ENCODE measurements around the gene ZNF300. TPM values are rescaled to one million over a fixed set of nuclear protein-coding genes. Genes with fewer than 3 reads are reported as not detected.
"Not testable (repeated sequence)": the region's sequence is repeated elsewhere in the genome, so short reads cannot be mapped to it uniquely, and the experiment has no call there.

The ZNF300 gene
- total RNA-seq, 5 donors from 2014 or later (not counting 1 experiment from before 2014, with no cell fraction given), result 0.86 to 2.8 (median 1.5) TPM

- Histone ChIP-seq H3K9me3 (no peaks in the 10 kb centered on the region), H3K27me3 (replicated peaks in 1 of 2; ENCODE audit: control insufficient read depth in 2 of 2, extremely low read depth in 1 of 2, insufficient read depth in 2 of 2, low read length in 1 of 2) (peaks cover 0 to 2% of the 10 kb centered on the region in 2 experiments), H3K27ac (ENCODE audit: low read length) (no peak overlapping the region), H3K4me3 (ENCODE audit: control insufficient read depth in 1 of 2, extremely low read depth in 1 of 2, low read length in 1 of 2) (no peak overlapping the region), H3K36me3 (ENCODE audit: control insufficient read depth in 2 of 2, extremely low read depth in 1 of 2, insufficient read depth in 1 of 2, low read length in 1 of 2) (no peaks in the 10 kb centered on the region), H3K4me1 (ENCODE audit: control insufficient read depth in 1 of 2, extremely low read depth in 1 of 2, insufficient read depth in 2 of 2, low read length in 2 of 2) (no peaks in the 10 kb centered on the region)
- POLR2A ChIA-PET, result no interaction called here
- DNase-seq, result no peak
- no peak overlapping the region for H3K27ac Mint-ChIP-seq
- no peaks in the 10 kb centered on the region for H3K4me1 Mint-ChIP-seq
- no peak for ATAC-seq (replicated peaks in 1 of 4)
- H3K9me3 Mint-ChIP-seq, result peaks cover 3 to 39% (median 13%) of the 10 kb centered on the region in 3 donors
- H3K4me3 Mint-ChIP-seq, result no peak overlapping the region
- H3K27me3 Mint-ChIP-seq, result peaks cover 0 to 10% of the 10 kb centered on the region in 2 donors
- CTCF ChIA-PET, result no interaction called here
- no CpG with 5 or more reads among the region's 1 CpG for WGBS (ENCODE audit: insufficient coverage)
- H3K36me3 Mint-ChIP-seq, result peaks cover 7% of the 10 kb centered on the region
These were observed 42.7 kb downstream of the ZNF300 start for GRCh38 chr5:150862070-150862469.

- Histone ChIP-seq H3K4me1 (ENCODE audit: control insufficient read depth in 1 of 2, extremely low read depth in 1 of 2, insufficient read depth in 2 of 2, low read length in 2 of 2) (no peaks in the 10 kb centered on the region), H3K4me3 (ENCODE audit: control insufficient read depth in 1 of 2, extremely low read depth in 1 of 2, low read length in 1 of 2) (no peak overlapping the region), H3K27me3 (replicated peaks in 1 of 2; ENCODE audit: control insufficient read depth in 2 of 2, extremely low read depth in 1 of 2, insufficient read depth in 2 of 2, low read length in 1 of 2) (peaks cover 0 to 2% of the 10 kb centered on the region in 2 experiments), H3K9me3 (no peaks in the 10 kb centered on the region), H3K36me3 (ENCODE audit: control insufficient read depth in 2 of 2, extremely low read depth in 1 of 2, insufficient read depth in 1 of 2, low read length in 1 of 2) (no peaks in the 10 kb centered on the region), H3K27ac (ENCODE audit: low read length) (no peak overlapping the region)
- Mint-ChIP-seq H3K36me3 (peaks cover 10% of the 10 kb centered on the region), H3K4me3 (no peak overlapping the region), H3K4me1 (no peaks in the 10 kb centered on the region), H3K27ac (no peak overlapping the region), H3K27me3 (peaks cover 0 to 10% of the 10 kb centered on the region in 2 donors), H3K9me3 (peaks cover 3 to 26% (median 13%) of the 10 kb centered on the region in 3 donors)
- no CpG with 5 or more reads among the region's 2 CpGs for WGBS (ENCODE audit: insufficient coverage)
- ChIA-PET CTCF (no interaction called here), POLR2A (no interaction called here)
- ATAC-seq (replicated peaks in 1 of 4) (no peak), DNase-seq (no peak)
These were observed 44.4 kb downstream of the ZNF300 start for GRCh38 chr5:150860246-150860821.

- H3K27ac Mint-ChIP-seq; POLR2A ChIA-PET; H3K4me3 Mint-ChIP-seq; H3K4me3 ChIP-seq (ENCODE audit: control insufficient read depth in 1 of 2, extremely low read depth in 1 of 2, low read length in 1 of 2); H3K27me3 ChIP-seq (replicated peaks in 1 of 2; ENCODE audit: control insufficient read depth in 2 of 2, extremely low read depth in 1 of 2, insufficient read depth in 2 of 2, low read length in 1 of 2); ATAC-seq (replicated peaks in 1 of 4); H3K9me3 ChIP-seq; H3K27me3 Mint-ChIP-seq; H3K27ac ChIP-seq (ENCODE audit: low read length); H3K4me1 ChIP-seq (ENCODE audit: control insufficient read depth in 1 of 2, extremely low read depth in 1 of 2, insufficient read depth in 2 of 2, low read length in 2 of 2); CTCF ChIA-PET; H3K36me3 ChIP-seq (ENCODE audit: control insufficient read depth in 2 of 2, extremely low read depth in 1 of 2, insufficient read depth in 1 of 2, low read length in 1 of 2); DNase-seq; H3K36me3 Mint-ChIP-seq: not testable (repeated sequence)
- Mint-ChIP-seq H3K9me3 (peaks cover 3 to 11% (median 5%) of the 10 kb centered on the region in 3 donors), H3K4me1 (peaks cover 5 to 10% (median 10%) of the 10 kb centered on the region in 3 donors)
- WGBS (ENCODE audit: insufficient coverage), result no CpG with 5 or more reads among the region's 3 CpGs
These were observed 48.1 kb downstream of the ZNF300 start for GRCh38 chr5:150856700-150857099.

- POLR2A ChIA-PET, result no interaction called here
- no peaks in the 10 kb centered on the region for H3K9me3 ChIP-seq
- peaks cover 4% of the 10 kb centered on the region for H3K36me3 Mint-ChIP-seq
- no peak overlapping the region for H3K27ac ChIP-seq (ENCODE audit: low read length)
- H3K27me3 Mint-ChIP-seq, result no peaks in the 10 kb centered on the region
- peaks cover 5 to 12% (median 10%) of the 10 kb centered on the region in 3 donors for H3K4me1 Mint-ChIP-seq
- ATAC-seq (replicated peaks in 1 of 4), result no peak
- H3K36me3 ChIP-seq (ENCODE audit: control insufficient read depth in 2 of 2, extremely low read depth in 1 of 2, insufficient read depth in 1 of 2, low read length in 1 of 2), result no peaks in the 10 kb centered on the region
- no peak overlapping the region for H3K27ac Mint-ChIP-seq
- WGBS (ENCODE audit: insufficient coverage), result no CpG with 5 or more reads among the region's 2 CpGs
- CTCF ChIA-PET, result interaction anchor here in 1 of 2 donors (0.6 kb wide), 1 partner anchor 70 kb away, joined by 6 read pairs; no protein-coding TSS in a partner anchor
- no peak overlapping the region for H3K4me3 ChIP-seq (ENCODE audit: control insufficient read depth in 1 of 2, extremely low read depth in 1 of 2, low read length in 1 of 2)
- H3K4me3 Mint-ChIP-seq, result peak overlapping the region; percentile 22 to 40 (median 35)
- H3K4me1 ChIP-seq (ENCODE audit: control insufficient read depth in 1 of 2, extremely low read depth in 1 of 2, insufficient read depth in 2 of 2, low read length in 2 of 2), result no peaks in the 10 kb centered on the region
- H3K9me3 Mint-ChIP-seq, result no peaks in the 10 kb centered on the region
- no peaks in the 10 kb centered on the region for H3K27me3 ChIP-seq (replicated peaks in 1 of 2; ENCODE audit: control insufficient read depth in 2 of 2, extremely low read depth in 1 of 2, insufficient read depth in 2 of 2, low read length in 1 of 2)
- no peak for DNase-seq
These were observed 51.2 kb downstream of the ZNF300 start for GRCh38 chr5:150853561-150853960.

GRCh38 chr5:150851039-150851438, 53.7 kb downstream of the ZNF300 start:
- H3K27me3 ChIP-seq (replicated peaks in 1 of 2; ENCODE audit: control insufficient read depth in 2 of 2, extremely low read depth in 1 of 2, insufficient read depth in 2 of 2, low read length in 1 of 2), result no peaks in the 10 kb centered on the region
- Mint-ChIP-seq H3K36me3 (peaks cover 4% of the 10 kb centered on the region), H3K4me3 (no peak overlapping the region), H3K27me3 (no peaks in the 10 kb centered on the region), H3K9me3 (no peaks in the 10 kb centered on the region), H3K27ac (no peak overlapping the region), H3K4me1 (peaks cover 19 to 28% (median 23%) of the 10 kb centered on the region in 3 donors)
- no CpG with 5 or more reads among the region's 3 CpGs for WGBS (ENCODE audit: insufficient coverage)
- ATAC-seq (replicated peaks in 1 of 4) (no peak), DNase-seq (no peak)
- H3K4me1 ChIP-seq (ENCODE audit: control insufficient read depth in 1 of 2, extremely low read depth in 1 of 2, insufficient read depth in 2 of 2, low read length in 2 of 2), result peaks cover 5 to 13% of the 10 kb centered on the region in 2 experiments
- POLR2A ChIA-PET, result no interaction called here
- no peak overlapping the region for H3K27ac ChIP-seq (ENCODE audit: low read length)
- no peaks in the 10 kb centered on the region for H3K9me3 ChIP-seq
- CTCF ChIA-PET, result interaction anchor here in 1 of 2 donors (0.9 to 1.0 kb wide), 2 partner anchors 51 to 118 kb away, joined by 3 read pairs; no protein-coding TSS in a partner anchor
- H3K4me3 ChIP-seq (ENCODE audit: control insufficient read depth in 1 of 2, extremely low read depth in 1 of 2, low read length in 1 of 2), result no peak overlapping the region
- H3K36me3 ChIP-seq (ENCODE audit: control insufficient read depth in 2 of 2, extremely low read depth in 1 of 2, insufficient read depth in 1 of 2, low read length in 1 of 2), result no peaks in the 10 kb centered on the region

- no peak for DNase-seq
- H3K4me3 ChIP-seq (ENCODE audit: control insufficient read depth in 1 of 2, extremely low read depth in 1 of 2, low read length in 1 of 2), result no peak overlapping the region
- no peaks in the 10 kb centered on the region for H3K36me3 Mint-ChIP-seq
- no peaks in the 10 kb centered on the region for H3K27me3 Mint-ChIP-seq
- CTCF ChIA-PET, result interaction anchor here (0.6 to 3.2 kb wide), 6 partner anchors 47 to 389 kb away, joined by 3 to 43 read pairs (median 12); no protein-coding TSS in a partner anchor
- H3K4me1 Mint-ChIP-seq, result peaks cover 13 to 23% (median 16%) of the 10 kb centered on the region in 3 donors
- H3K4me1 ChIP-seq (ENCODE audit: control insufficient read depth in 1 of 2, extremely low read depth in 1 of 2, insufficient read depth in 2 of 2, low read length in 2 of 2), result peaks cover 5 to 19% of the 10 kb centered on the region in 2 experiments
- 64% methylated on average over 3 of the region's 4 CpGs for WGBS (ENCODE audit: insufficient coverage)
- no peaks in the 10 kb centered on the region for H3K36me3 ChIP-seq (ENCODE audit: control insufficient read depth in 2 of 2, extremely low read depth in 1 of 2, insufficient read depth in 1 of 2, low read length in 1 of 2)
- no peak for ATAC-seq (replicated peaks in 1 of 4)
- H3K4me3 Mint-ChIP-seq, result no peak overlapping the region
- H3K27ac Mint-ChIP-seq, result no peak overlapping the region
- no peaks in the 10 kb centered on the region for H3K27me3 ChIP-seq (replicated peaks in 1 of 2; ENCODE audit: control insufficient read depth in 2 of 2, extremely low read depth in 1 of 2, insufficient read depth in 2 of 2, low read length in 1 of 2)
- no peaks in the 10 kb centered on the region for H3K9me3 Mint-ChIP-seq
- POLR2A ChIA-PET, result no interaction called here
- H3K9me3 ChIP-seq, result no peaks in the 10 kb centered on the region
- no peak overlapping the region for H3K27ac ChIP-seq (ENCODE audit: low read length)
These were observed 56.5 kb downstream of the ZNF300 start for GRCh38 chr5:150848271-150848670.
